Breast epithelium (tissue), 4 donors: ENCODE results near the gene ACACA. TPM values are rescaled to one million over a fixed set of nuclear protein-coding genes. Genes with fewer than 3 reads are reported as not detected.

Source experiments
- DNase-seq, 2 donors: peaks; one replicate each; pipeline ENCODE4 v3.0.0-alpha.2; 2019; ENCODE audit warnings: low spot score in 2 of 2
- H3K27ac ChIP-seq, 2 donors: fragments of 200-600 bp; sonication (generic) in 1 of 2; one replicate each; pipeline ENCODE4 v1.5.1; 2016 to 2019; ENCODE audit warnings: mild to moderate bottlenecking in 1 of 2
- H3K27me3 ChIP-seq, 2 donors: fragments of 200-600 bp; sonication (generic) in 1 of 2; one replicate each; pipeline versions ENCODE4 v1.5.1 to v1.6.0; 2017 to 2019; ENCODE audit warnings: control low read depth in 1 of 2, mild to moderate bottlenecking in 1 of 2
- H3K36me3 ChIP-seq: fragments of 200-600 bp; one replicate; pipeline ENCODE4 v1.5.1; 2019
- H3K4me1 ChIP-seq, 2 donors: fragments of 200-600 bp; sonication (generic); one replicate each; pipeline ENCODE4 v1.5.1; 2016 to 2019; ENCODE audit warnings: control low read depth in 1 of 2
- H3K4me3 ChIP-seq, 3 donors: fragments of 200-600 bp; sonication (generic); 1 replicate in 2 of 3; 2 replicates in 1 of 3; pipeline ENCODE4 v1.5.1; 2016 to 2019; ENCODE audit warnings: mild to moderate bottlenecking in 3 of 3, moderate library complexity in 2 of 3
- H3K9me3 ChIP-seq, 2 donors: fragments of 200-600 bp; sonication (generic) in 1 of 2; one replicate each; pipeline ENCODE4 v1.5.1; 2016 to 2019; ENCODE audit warnings: control low read depth in 1 of 2
- POLR2A ChIP-seq: fragments of 450-650 bp; IDR thresholded peaks from one replicate; pipeline ENCODE4 v1.6.1; 2016; ENCODE audit warnings: antibody characterized with exemption, mild to moderate bottlenecking, moderate library complexity
- POLR2AphosphoS5 ChIP-seq, 3 donors: sonication (generic); formaldehyde crosslinking; IDR thresholded peaks; one replicate each; pipeline ENCODE4 v1.6.1; 2017; ENCODE audit warnings: antibody characterized with exemption in 3 of 3
- intact Hi-C: fragments of 100-400 bp; cut with DNase I; formaldehyde crosslinking; loops from one replicate; pipeline ENCODE4 v1.15.1; 2023; ENCODE audit warnings: low total_unique reads
- total RNA-seq, 3 donors: library from RNA; depleted of rRNA; stranded (reverse); fragments of >200 nt; gene quantifications; one replicate each; pipeline ENCODE4 v1.1.0, GENCODE V29; 2016
- TF ChIP-seq, protein P1 (sequence below), 3 donors: fragments of 450-650 bp; IDR thresholded peaks; one replicate each; pipeline ENCODE4 v1.5.1; 2016 to 2017; ENCODE audit warnings: antibody characterized with exemption in 3 of 3, mild to moderate bottlenecking in 3 of 3, moderate library complexity in 3 of 3

Gene ACACA
- total RNA-seq, 3 donors from 2014 or later = 32.8 to 46.5 (median 36.1) TPM

GRCh38 chr17:37368577-37368976 lies 38.1 kb downstream of the ACACA start:
- Histone ChIP-seq H3K4me3 (no peak overlapping the region), H3K9me3 (no peaks in the 10 kb centered on the region), H3K27ac (no peak overlapping the region), H3K36me3 (no peaks in the 10 kb centered on the region), H3K4me1 (no peaks in the 10 kb centered on the region), H3K27me3 (no peaks in the 10 kb centered on the region)
- TF ChIP-seq POLR2A (no peak), POLR2AphosphoS5 (IDR thresholded peaks at IDR 0.05) (no peak)
- TF ChIP-seq, protein P1, sequence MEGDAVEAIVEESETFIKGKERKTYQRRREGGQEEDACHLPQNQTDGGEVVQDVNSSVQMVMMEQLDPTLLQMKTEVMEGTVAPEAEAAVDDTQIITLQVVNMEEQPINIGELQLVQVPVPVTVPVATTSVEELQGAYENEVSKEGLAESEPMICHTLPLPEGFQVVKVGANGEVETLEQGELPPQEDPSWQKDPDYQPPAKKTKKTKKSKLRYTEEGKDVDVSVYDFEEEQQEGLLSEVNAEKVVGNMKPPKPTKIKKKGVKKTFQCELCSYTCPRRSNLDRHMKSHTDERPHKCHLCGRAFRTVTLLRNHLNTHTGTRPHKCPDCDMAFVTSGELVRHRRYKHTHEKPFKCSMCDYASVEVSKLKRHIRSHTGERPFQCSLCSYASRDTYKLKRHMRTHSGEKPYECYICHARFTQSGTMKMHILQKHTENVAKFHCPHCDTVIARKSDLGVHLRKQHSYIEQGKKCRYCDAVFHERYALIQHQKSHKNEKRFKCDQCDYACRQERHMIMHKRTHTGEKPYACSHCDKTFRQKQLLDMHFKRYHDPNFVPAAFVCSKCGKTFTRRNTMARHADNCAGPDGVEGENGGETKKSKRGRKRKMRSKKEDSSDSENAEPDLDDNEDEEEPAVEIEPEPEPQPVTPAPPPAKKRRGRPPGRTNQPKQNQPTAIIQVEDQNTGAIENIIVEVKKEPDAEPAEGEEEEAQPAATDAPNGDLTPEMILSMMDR (IDR thresholded peaks at IDR 0.05) = no peak
- DNase-seq = no peak
- intact Hi-C loops = no loop called here

DNA sequence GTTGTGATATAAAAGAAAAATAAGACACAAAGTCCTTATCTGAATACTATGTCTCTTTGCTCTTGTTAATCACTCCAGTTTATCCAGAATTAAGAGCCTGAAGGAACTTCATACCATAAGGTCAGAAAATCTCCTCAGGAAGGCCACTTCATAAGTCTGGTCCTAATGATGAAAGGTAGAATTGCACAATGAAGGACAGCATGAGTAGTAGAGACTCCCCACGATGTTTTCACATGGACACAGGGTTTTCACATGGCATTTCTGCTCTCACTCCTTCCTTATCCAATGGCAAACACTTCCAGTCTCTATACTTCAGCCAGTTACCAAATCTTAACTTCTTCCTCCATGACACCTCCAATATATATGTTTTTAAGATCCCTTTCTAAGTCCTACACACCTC lies 41.0 kb downstream of the ACACA start:
- Histone ChIP-seq H3K27ac (no peak overlapping the region), H3K4me3 (no peak overlapping the region), H3K4me1 (no peaks in the 10 kb centered on the region), H3K36me3 (no peaks in the 10 kb centered on the region), H3K9me3 (no peaks in the 10 kb centered on the region), H3K27me3 (no peaks in the 10 kb centered on the region)
- intact Hi-C loops = no loop called here
- no peak for TF ChIP-seq POLR2AphosphoS5 (IDR thresholded peaks at IDR 0.05)
- TF ChIP-seq, protein P1 (IDR thresholded peaks at IDR 0.05) = no peak
- no peak for TF ChIP-seq POLR2A
- DNase-seq = no peak

DNA sequence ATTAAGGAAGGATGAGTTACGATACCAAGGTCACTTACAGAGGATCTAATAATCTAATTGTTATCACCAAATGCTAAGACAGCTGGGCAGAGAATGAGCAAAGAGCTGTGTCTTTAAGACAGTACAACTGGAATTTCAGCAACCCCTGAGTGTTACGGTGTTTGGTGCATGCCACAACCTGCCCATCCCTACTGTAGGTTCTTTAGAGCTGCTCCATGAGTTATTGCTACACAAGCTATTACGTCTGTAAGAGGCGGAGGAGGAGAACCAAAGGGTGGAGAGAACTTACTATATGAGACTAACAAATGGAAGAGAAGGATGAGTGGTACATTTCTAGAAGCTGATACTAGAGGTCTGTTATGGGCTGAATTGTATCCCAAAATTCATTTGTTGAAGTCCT lies 45.1 kb downstream of the ACACA start:
- intact Hi-C loops = no loop called here
- Histone ChIP-seq H3K27ac (no peak overlapping the region), H3K9me3 (no peaks in the 10 kb centered on the region), H3K4me1 (peaks cover 0 to 5% of the 10 kb centered on the region in 2 donors), H3K4me3 (no peak overlapping the region), H3K27me3 (no peaks in the 10 kb centered on the region), H3K36me3 (no peaks in the 10 kb centered on the region)
- TF ChIP-seq POLR2AphosphoS5 (IDR thresholded peaks at IDR 0.05) (no peak), POLR2A (no peak)
- TF ChIP-seq, protein P1 (IDR thresholded peaks at IDR 0.05) = no peak
- DNase-seq = peak in 1 of 2 donors; percentile 37

DNA sequence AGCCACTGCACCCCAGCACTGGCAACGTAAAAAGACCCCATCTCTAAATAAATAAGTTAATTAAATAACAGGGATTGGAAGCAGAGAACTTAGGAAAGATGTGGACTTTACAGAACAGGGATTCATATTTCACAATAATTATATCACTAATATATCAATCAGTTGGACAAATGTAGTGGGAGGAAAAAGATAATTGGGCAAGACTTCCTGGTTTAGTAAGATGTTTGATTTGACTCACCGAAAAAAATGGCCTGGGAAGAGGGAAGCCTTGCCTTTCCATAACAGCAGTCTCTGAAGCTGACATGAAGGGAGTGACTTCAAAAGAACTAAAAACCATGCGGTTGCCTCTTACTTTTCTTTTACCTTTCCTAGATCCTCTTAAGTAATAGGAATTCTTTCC lies 46.0 kb downstream of the ACACA start:
- peaks cover 0 to 5% of the 10 kb centered on the region in 2 donors for H3K4me1 ChIP-seq
- no peaks in the 10 kb centered on the region for H3K36me3 ChIP-seq
- H3K27me3 ChIP-seq = no peaks in the 10 kb centered on the region
- DNase-seq = no peak
- H3K9me3 ChIP-seq = no peaks in the 10 kb centered on the region
- TF ChIP-seq, protein P1 (IDR thresholded peaks at IDR 0.05) = no peak
- TF ChIP-seq POLR2A = no peak
- TF ChIP-seq POLR2AphosphoS5 (IDR thresholded peaks at IDR 0.05) = no peak
- peak overlapping the region in 1 of 2 donors; percentile 84 for H3K27ac ChIP-seq
- no peak overlapping the region for H3K4me3 ChIP-seq
- intact Hi-C loops = no loop called here

GRCh38 chr17:37359682-37360188 lies 46.9 kb downstream of the ACACA start:
- intact Hi-C loops = no loop called here
- DNase-seq = peak in 1 of 2 donors; percentile 25
- no peak for TF ChIP-seq POLR2A
- TF ChIP-seq, protein P1 (IDR thresholded peaks at IDR 0.05) = no peak
- no peak for TF ChIP-seq POLR2AphosphoS5 (IDR thresholded peaks at IDR 0.05)
- Histone ChIP-seq H3K36me3 (no peaks in the 10 kb centered on the region), H3K27ac (peak overlapping the region; percentile 84 to 91), H3K4me1 (peaks cover 0 to 5% of the 10 kb centered on the region in 2 donors), H3K4me3 (peak overlapping the region; percentile 57 to 90 (median 82)), H3K9me3 (no peaks in the 10 kb centered on the region), H3K27me3 (no peaks in the 10 kb centered on the region)
